ENCODE results near the gene PCYOX1L. TPM values are rescaled to one million over a fixed set of nuclear protein-coding genes. Genes with fewer than 3 reads are reported as not detected.

PCYOX1L gene
- total RNA-seq (2012; rRNA removed): 9.0 and 10.6 TPM in 2 replicates

GRCh38 chr5:149357370-149358293 is at the start of gene PCYOX1L:
Gene PCYOX1L (plus strand): TSS chr5:149358046. CDS start chr5:149358069, 23 bp downstream.
- Histone ChIP-seq H3K27me3 (ENCODE audit: control insufficient read depth, insufficient read depth, low read length) (no peaks in the 10 kb centered on the region), H3K4me3 (ENCODE audit: low read length) (peak within 1 kb of the TSS; percentile 87), H3K4me2 (ENCODE audit: low read length) (peak within 1 kb of the TSS; percentile 95), H3K4me1 (ENCODE audit: control insufficient read depth, insufficient read depth, low read length) (peaks cover 10% of the 10 kb centered on the region), H3K9ac (ENCODE audit: low read depth, low read length) (peak within 1 kb of the TSS; percentile 83), H3K36me3 (ENCODE audit: insufficient read depth, low read length) (peaks cover 22% of the 10 kb centered on the region), H3K9me3 (replicated peaks; ENCODE audit: low read length) (no peaks in the 10 kb centered on the region)

- Histone ChIP-seq H3K9ac (ENCODE audit: low read depth, low read length) (no peak overlapping the region), H3K9me3 (replicated peaks; ENCODE audit: low read length) (no peaks in the 10 kb centered on the region), H3K4me2 (ENCODE audit: low read length) (no peak overlapping the region), H3K36me3 (ENCODE audit: insufficient read depth, low read length) (peaks cover 3% of the 10 kb centered on the region), H3K4me3 (ENCODE audit: low read length) (no peak overlapping the region), H3K4me1 (ENCODE audit: control insufficient read depth, insufficient read depth, low read length) (peaks cover 7% of the 10 kb centered on the region), H3K27me3 (ENCODE audit: control insufficient read depth, insufficient read depth, low read length) (no peaks in the 10 kb centered on the region)
Observed at GRCh38 chr5:149309354-149309753, 48.5 kb upstream of the PCYOX1L start.

DNA sequence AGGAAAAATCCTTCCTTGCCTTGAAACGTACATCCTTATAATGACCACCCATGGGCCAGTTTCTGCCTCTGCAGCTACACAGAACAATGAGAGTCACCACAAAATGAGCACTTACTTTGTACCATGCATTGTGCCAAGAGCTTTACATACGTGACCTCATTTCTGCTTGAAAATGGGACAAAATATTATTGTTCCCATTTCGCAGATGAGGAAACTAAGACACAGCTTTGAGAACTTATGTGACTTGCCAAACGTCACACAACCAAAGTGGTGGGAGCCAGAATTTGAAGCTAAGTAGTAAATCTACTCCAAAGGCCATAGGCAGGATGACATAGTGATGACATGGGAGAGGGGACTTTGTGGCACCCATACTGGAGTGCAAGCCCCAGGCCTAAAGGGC is 47.4 kb upstream of the PCYOX1L start:
- H3K9me3 ChIP-seq (replicated peaks; ENCODE audit: low read length): no peaks in the 10 kb centered on the region
- H3K36me3 ChIP-seq (ENCODE audit: insufficient read depth, low read length): no peaks in the 10 kb centered on the region
- no peak overlapping the region for H3K4me3 ChIP-seq (ENCODE audit: low read length)
- H3K9ac ChIP-seq (ENCODE audit: low read depth, low read length): no peak overlapping the region
- H3K4me1 ChIP-seq (ENCODE audit: control insufficient read depth, insufficient read depth, low read length): peaks cover 7% of the 10 kb centered on the region
- H3K27me3 ChIP-seq (ENCODE audit: control insufficient read depth, insufficient read depth, low read length): no peaks in the 10 kb centered on the region
- no peak overlapping the region for H3K4me2 ChIP-seq (ENCODE audit: low read length)

DNA sequence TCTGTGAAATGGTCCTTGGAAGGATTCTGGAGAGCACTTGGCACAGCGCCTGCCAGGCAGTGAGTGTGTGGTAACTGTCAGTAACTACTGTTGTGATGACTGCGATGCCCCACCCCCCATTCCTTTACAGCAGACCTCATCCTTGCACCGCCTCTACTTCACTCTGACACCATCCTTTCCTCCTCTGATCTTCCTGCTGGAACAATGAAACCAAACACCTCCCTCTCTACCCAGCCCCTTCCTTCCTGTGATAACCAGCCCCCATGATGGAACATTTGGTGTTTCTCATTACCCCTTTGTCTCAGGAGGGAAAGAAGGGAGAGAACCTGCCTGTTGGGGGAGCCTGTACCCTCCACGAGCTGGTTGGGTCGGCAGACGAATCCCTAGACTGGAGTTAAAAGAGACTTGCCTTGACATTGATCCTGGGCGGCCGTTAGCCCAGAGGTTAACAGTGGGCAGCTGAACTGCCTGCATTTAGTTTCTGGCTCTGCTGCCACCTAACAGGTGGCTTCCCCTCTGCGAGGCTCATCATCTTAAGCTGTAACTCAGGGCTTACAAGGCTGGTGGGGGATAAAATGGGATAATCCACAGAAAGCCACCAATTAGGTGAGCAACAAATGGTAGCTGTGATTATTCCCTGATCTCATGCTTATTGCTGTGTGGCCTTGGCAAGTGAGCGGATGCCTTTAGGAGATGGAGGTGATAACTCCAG is 46.7 kb upstream of the PCYOX1L start:
- Histone ChIP-seq H3K9me3 (replicated peaks; ENCODE audit: low read length) (no peaks in the 10 kb centered on the region), H3K9ac (ENCODE audit: low read depth, low read length) (no peak overlapping the region), H3K4me1 (ENCODE audit: control insufficient read depth, insufficient read depth, low read length) (peaks cover 7% of the 10 kb centered on the region), H3K4me3 (ENCODE audit: low read length) (no peak overlapping the region), H3K4me2 (ENCODE audit: low read length) (no peak overlapping the region), H3K27me3 (ENCODE audit: control insufficient read depth, insufficient read depth, low read length) (no peaks in the 10 kb centered on the region), H3K36me3 (ENCODE audit: insufficient read depth, low read length) (no peaks in the 10 kb centered on the region)

DNA sequence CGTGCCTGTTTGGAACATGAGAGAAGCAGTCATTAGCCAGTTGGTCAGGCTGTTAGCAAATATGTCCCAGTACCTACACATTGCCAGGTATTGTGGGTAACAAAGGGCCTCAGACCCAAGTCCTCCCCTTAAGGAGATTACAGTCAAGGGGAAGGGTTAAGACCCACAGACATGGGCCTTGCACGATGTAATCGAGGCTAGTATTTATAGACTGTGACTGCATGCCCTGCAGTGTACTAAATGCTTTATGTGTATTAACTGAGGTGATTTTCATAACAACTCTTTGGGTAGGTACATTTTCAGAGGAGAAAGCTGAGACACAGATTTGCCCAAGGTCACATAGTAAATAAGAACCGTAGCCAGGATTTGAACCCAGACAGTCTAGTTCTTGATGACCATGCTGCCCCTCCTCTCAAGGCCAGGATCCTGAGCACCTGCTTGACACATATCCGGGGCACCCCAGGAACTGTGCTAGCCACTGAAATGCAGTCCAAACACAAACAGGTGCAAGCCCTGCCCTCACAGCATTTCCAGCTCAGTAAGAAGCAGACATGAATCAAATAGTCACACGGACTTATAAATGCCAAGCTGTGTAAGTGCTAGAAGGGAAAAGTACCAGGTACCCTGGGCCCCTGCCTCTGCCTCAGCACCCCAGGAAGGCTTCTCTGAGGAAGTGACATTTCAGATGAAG is 44.5 kb upstream of the PCYOX1L start:
- Histone ChIP-seq H3K36me3 (ENCODE audit: insufficient read depth, low read length) (no peaks in the 10 kb centered on the region), H3K4me2 (ENCODE audit: low read length) (no peak overlapping the region), H3K4me1 (ENCODE audit: control insufficient read depth, insufficient read depth, low read length) (peaks cover 7% of the 10 kb centered on the region), H3K4me3 (ENCODE audit: low read length) (no peak overlapping the region), H3K9me3 (replicated peaks; ENCODE audit: low read length) (no peaks in the 10 kb centered on the region), H3K9ac (ENCODE audit: low read depth, low read length) (no peak overlapping the region), H3K27me3 (ENCODE audit: control insufficient read depth, insufficient read depth, low read length) (no peaks in the 10 kb centered on the region)

DNA sequence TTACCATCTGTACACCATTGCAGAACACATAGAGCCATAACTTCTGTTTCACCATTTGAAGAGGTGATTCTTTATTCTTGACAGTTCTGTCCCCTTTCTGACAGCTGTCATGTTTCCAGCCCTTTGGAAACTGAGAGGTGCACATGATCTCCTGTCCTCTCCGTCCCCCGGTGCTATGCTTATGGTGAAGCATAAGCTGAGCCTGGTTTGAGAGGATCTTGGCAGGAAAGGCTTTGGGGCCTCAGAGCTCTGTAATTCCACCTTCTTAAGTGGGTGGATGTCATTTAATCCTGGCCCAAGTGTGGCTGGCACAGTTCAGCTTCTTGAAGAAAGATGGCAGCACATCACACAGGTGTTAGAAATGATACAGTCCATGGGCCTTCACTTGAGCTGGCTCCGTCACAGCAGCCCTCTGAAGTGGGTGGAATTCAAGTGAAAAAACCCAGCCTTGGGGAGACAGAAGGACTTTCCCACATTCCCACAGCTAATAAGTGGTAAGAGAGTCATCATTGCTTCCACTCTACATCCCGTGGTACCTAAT is 43.2 kb upstream of the PCYOX1L start:
- peaks cover 7% of the 10 kb centered on the region for H3K4me1 ChIP-seq (ENCODE audit: control insufficient read depth, insufficient read depth, low read length)
- H3K27me3 ChIP-seq (ENCODE audit: control insufficient read depth, insufficient read depth, low read length): no peaks in the 10 kb centered on the region
- no peak overlapping the region for H3K4me3 ChIP-seq (ENCODE audit: low read length)
- H3K36me3 ChIP-seq (ENCODE audit: insufficient read depth, low read length): no peaks in the 10 kb centered on the region
- no peak overlapping the region for H3K4me2 ChIP-seq (ENCODE audit: low read length)
- H3K9ac ChIP-seq (ENCODE audit: low read depth, low read length): no peak overlapping the region
- no peaks in the 10 kb centered on the region for H3K9me3 ChIP-seq (replicated peaks; ENCODE audit: low read length)

DNA sequence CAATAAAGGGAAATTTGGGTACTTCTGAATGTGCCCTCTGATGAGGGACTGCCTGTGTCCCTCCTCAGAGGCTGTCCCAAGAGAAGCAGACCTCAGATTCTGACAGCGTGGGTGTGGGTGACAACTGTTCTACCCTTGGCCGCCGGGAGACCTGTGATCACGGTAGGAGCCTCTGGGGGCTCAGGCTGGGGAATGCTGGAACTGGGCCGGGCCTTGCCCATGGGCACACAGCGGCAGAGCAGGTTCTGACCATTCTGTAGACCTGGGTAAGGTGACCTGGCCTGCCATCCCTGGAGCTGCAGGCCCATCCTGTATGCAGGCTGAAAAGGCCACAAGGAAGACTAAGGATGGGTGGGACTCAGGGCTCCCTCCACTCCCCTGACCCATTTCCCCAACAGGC is 42.1 kb upstream of the PCYOX1L start:
- Histone ChIP-seq H3K27me3 (ENCODE audit: control insufficient read depth, insufficient read depth, low read length) (no peaks in the 10 kb centered on the region), H3K9ac (ENCODE audit: low read depth, low read length) (no peak overlapping the region), H3K4me1 (ENCODE audit: control insufficient read depth, insufficient read depth, low read length) (peaks cover 10% of the 10 kb centered on the region), H3K4me2 (ENCODE audit: low read length) (no peak overlapping the region), H3K9me3 (replicated peaks; ENCODE audit: low read length) (no peaks in the 10 kb centered on the region), H3K36me3 (ENCODE audit: insufficient read depth, low read length) (no peaks in the 10 kb centered on the region), H3K4me3 (ENCODE audit: low read length) (no peak overlapping the region)

DNA sequence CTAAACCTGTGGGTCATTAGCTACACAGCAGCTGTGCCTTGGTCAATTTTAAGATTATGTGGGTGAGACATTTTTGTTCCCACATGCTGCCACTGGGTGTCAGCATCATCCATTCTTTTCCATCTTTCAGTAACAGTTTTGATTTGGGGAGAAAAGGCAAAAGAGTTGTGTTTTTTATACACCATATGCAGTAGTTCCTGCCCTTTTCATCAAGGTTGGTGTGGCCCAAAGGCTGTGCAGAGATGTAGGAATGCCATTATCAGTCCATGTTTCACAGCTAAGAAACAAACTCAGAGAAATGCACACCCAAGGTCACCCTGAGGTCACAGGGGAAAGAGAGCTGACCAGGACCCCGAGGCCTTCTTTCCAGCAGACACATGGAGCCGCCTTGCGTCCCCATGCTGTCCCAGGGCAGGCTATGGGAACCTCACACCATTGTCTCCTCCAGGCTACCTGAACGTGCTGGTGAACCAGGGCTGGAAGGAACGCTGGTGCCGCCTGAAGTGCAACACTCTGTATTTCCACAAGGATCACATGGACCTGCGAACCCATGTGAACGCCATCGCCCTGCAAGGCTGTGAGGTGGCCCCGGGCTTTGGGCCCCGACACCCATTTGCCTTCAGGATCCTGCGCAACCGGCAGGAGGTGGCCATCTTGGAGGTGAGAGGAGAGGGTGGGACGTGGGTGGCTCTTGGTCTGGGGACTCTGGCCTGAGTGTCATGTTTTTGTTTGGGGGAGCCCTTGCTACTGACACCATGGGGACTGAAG is 40.4 kb upstream of the PCYOX1L start:
- no peak overlapping the region for H3K4me3 ChIP-seq (ENCODE audit: low read length)
- H3K9ac ChIP-seq (ENCODE audit: low read depth, low read length): no peak overlapping the region
- H3K4me2 ChIP-seq (ENCODE audit: low read length): no peak overlapping the region
- no peaks in the 10 kb centered on the region for H3K27me3 ChIP-seq (ENCODE audit: control insufficient read depth, insufficient read depth, low read length)
- H3K9me3 ChIP-seq (replicated peaks; ENCODE audit: low read length): no peaks in the 10 kb centered on the region
- H3K4me1 ChIP-seq (ENCODE audit: control insufficient read depth, insufficient read depth, low read length): peaks cover 13% of the 10 kb centered on the region
- H3K36me3 ChIP-seq (ENCODE audit: insufficient read depth, low read length): no peaks in the 10 kb centered on the region

DNA sequence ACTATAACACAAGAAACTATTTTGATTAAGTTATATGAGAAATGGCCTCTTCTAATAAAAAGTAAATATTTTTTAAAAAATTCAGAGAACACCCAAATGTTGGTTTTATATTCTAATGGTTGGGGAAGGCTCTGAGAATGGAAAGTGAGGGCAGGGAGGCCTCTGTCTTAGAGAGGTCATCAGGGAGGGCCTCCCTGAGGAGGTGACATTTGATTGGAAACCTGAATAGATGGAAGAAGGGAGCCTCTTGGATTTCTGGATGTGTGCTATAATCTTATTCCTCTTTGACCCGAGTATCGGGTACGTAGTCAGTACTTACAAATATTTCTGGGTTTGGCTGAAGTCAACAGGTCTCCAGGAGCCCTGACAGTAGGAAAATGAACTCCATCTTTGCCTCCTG is 38.7 kb upstream of the PCYOX1L start:
- Histone ChIP-seq H3K4me2 (ENCODE audit: low read length) (no peak overlapping the region), H3K9ac (ENCODE audit: low read depth, low read length) (no peak overlapping the region), H3K36me3 (ENCODE audit: insufficient read depth, low read length) (no peaks in the 10 kb centered on the region), H3K9me3 (replicated peaks; ENCODE audit: low read length) (no peaks in the 10 kb centered on the region), H3K27me3 (ENCODE audit: control insufficient read depth, insufficient read depth, low read length) (no peaks in the 10 kb centered on the region), H3K4me3 (ENCODE audit: low read length) (no peak overlapping the region), H3K4me1 (ENCODE audit: control insufficient read depth, insufficient read depth, low read length) (peaks cover 25% of the 10 kb centered on the region)

DNA sequence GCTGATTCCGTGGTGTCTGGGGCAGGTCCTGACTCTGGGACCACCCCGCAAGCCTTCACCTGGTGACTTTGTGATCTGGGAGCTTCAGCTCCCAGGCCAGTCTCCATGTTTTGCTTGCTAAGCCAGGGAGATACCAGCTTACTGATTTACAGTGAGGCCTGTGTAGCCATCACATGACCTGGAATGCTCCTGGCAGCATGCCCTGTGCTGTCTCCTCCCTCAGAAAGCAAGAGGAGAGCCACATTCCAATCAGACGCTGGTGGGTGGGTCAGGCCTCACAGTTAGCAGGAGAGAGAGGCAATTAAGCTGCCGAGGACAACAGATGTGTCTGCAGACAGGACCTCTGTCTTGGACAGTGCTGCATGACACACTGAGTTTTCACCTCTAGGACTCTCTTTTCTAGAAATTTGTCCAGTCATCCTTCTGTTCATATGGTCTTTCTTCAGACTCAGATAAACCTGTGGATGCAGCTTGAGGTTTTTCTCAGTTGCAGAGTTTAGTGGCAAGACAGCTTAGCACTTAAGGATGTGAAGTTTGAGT is 37.0 kb upstream of the PCYOX1L start:
- Histone ChIP-seq H3K9ac (ENCODE audit: low read depth, low read length) (peak overlapping the region; percentile 40), H3K4me2 (ENCODE audit: low read length) (peak overlapping the region; percentile 60), H3K36me3 (ENCODE audit: insufficient read depth, low read length) (no peaks in the 10 kb centered on the region), H3K4me3 (ENCODE audit: low read length) (no peak overlapping the region), H3K4me1 (ENCODE audit: control insufficient read depth, insufficient read depth, low read length) (peaks cover 25% of the 10 kb centered on the region), H3K27me3 (ENCODE audit: control insufficient read depth, insufficient read depth, low read length) (no peaks in the 10 kb centered on the region), H3K9me3 (replicated peaks; ENCODE audit: low read length) (no peaks in the 10 kb centered on the region)

All from skeletal muscle satellite cell (primary cell).